ENCODE data around the gene MYZAP.

DNA sequence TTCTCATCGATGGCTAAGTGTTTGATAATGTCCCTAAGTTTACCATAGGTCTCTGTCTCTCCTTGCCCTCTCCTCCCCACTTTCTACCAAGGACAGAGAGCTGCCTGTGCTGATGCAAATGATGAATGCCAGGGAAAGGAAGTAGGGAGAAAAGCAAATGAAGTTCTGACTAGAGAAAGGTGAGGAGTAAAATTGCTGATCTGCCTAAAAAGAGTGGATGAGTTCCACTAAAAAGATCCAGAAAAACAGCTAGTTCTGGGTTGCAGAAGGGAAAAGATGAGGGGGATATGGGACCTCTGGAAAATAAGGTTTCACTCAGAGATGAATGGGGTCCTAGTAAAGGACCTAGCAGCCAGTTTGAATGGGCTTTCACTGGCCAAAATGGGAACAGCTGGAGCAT lies 13.8 kb downstream of the MYZAP start:
- TF ChIP-seq CTCF (IDR thresholded peaks at IDR 0.05), result no peak
- no peak for TF ChIP-seq RAD21 (IDR thresholded peaks at IDR 0.05; ENCODE audit: low read length)
- TF ChIP-seq, protein P1, sequence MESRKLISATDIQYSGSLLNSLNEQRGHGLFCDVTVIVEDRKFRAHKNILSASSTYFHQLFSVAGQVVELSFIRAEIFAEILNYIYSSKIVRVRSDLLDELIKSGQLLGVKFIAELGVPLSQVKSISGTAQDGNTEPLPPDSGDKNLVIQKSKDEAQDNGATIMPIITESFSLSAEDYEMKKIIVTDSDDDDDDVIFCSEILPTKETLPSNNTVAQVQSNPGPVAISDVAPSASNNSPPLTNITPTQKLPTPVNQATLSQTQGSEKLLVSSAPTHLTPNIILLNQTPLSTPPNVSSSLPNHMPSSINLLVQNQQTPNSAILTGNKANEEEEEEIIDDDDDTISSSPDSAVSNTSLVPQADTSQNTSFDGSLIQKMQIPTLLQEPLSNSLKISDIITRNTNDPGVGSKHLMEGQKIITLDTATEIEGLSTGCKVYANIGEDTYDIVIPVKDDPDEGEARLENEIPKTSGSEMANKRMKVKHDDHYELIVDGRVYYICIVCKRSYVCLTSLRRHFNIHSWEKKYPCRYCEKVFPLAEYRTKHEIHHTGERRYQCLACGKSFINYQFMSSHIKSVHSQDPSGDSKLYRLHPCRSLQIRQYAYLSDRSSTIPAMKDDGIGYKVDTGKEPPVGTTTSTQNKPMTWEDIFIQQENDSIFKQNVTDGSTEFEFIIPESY (IDR thresholded peaks at IDR 0.05; ENCODE audit: borderline replicate concordance, low read depth), result no peak

All from SK-N-SH (cell line).